GM20000 (cell line): ENCODE results near the gene RASA3.

ENCODE experiments used
- DNase-seq: peaks from one replicate; pipeline ENCODE4 v3.0.0; 2012; ENCODE audit warnings: low spot score
- TF ChIP-seq, protein P1 (sequence below): IDR thresholded peaks from 2 replicates; pipeline ENCODE4 v1.5.1; 2012; ENCODE audit warnings: mild to moderate bottlenecking, control low read depth; ENCODE audit errors: extremely low read depth, missing control alignments

Gene RASA3

DNA sequence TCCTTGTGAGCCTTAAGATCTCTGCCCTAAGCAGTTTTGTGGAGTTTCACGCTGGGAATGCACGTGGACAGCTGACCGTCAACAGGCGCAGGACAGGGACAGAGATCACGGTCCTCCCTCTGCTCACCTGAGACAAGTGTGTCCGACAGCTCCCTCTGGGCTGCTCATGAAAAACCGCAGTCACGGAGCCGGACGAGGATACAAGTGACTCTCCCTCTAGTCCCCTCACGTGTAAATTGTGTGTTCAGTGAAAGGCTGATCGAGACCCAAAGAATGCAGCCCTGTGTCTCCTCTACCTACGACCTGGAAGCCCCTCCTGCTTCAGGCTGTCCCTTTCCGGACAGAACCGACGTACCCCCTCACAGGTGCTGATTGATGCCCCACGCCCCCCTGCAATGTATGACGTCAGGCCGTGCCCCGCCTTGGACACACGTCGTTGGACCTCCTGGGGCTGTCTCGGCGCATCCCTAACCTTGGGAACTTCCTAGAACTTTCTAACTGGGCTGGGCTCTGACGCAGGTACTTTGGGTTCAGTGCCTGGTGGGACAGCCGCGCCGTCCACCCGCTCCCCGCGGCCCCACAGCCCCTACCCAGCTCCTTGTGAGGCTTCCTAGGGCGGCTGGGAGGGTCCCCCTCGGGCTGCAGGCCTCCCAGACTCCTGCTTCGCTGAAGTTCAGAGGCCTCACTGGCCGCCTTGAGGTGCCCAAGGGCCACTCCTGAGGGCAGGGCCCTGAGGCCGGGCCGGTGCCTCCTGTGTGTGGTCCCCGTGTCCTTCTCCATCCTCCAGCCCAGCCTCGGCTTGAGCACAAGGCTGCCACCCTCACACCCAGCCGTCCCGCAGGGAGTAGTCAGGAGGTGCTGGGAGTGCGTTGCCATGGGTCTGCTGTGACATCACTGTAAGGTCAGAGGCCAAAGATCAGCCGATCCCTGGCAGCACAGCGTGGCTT lies 158.9 kb downstream of the RASA3 start, which contains the start of gene C13orf46:
TSS of gene C13orf46 (minus strand) at position 859 of the 947 bp plus-strand sequence. CDS start at position 780, 79 bp downstream.
- DNase-seq: no peak
- TF ChIP-seq, protein P1, sequence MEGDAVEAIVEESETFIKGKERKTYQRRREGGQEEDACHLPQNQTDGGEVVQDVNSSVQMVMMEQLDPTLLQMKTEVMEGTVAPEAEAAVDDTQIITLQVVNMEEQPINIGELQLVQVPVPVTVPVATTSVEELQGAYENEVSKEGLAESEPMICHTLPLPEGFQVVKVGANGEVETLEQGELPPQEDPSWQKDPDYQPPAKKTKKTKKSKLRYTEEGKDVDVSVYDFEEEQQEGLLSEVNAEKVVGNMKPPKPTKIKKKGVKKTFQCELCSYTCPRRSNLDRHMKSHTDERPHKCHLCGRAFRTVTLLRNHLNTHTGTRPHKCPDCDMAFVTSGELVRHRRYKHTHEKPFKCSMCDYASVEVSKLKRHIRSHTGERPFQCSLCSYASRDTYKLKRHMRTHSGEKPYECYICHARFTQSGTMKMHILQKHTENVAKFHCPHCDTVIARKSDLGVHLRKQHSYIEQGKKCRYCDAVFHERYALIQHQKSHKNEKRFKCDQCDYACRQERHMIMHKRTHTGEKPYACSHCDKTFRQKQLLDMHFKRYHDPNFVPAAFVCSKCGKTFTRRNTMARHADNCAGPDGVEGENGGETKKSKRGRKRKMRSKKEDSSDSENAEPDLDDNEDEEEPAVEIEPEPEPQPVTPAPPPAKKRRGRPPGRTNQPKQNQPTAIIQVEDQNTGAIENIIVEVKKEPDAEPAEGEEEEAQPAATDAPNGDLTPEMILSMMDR: no peak

DNA sequence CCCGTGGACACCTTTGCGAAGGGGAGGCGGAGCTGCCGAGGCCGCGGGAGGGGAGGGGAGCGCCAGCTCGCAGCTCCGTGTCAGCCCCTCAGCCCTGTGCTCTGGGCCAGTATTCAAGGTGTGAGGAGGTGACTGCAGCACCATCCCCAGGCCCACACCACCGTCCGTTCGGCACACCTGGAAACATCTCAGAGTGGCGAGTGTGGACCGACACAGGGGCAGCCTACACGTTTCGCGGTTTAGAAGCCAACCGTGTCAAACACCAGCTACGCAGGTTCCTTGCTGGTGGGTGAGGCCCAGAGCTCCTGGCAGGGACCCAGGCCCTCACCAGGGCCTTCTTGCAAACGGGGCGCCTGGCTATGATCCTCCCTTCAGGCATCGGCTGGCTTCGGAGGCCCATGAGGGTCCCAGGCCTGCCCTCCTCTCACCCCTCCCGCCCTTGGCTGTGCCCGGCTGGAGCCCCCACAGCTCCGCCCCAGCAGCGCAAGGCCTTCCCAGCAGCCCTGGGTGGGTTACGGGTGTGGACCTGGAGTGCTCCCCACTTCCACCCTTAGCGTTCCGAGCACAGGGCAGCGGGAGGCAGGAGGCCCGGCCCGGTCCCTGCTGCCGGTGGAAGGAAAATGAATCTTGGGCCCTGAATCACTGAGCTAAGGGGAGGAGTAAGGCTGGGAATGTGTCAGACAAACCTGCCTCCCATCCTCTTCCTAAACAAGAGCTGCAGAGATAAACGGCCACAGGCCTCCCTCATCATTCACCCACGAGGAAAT lies 159.8 kb downstream of the RASA3 start:
- no peak for DNase-seq
- TF ChIP-seq, protein P1: no peak

DNA sequence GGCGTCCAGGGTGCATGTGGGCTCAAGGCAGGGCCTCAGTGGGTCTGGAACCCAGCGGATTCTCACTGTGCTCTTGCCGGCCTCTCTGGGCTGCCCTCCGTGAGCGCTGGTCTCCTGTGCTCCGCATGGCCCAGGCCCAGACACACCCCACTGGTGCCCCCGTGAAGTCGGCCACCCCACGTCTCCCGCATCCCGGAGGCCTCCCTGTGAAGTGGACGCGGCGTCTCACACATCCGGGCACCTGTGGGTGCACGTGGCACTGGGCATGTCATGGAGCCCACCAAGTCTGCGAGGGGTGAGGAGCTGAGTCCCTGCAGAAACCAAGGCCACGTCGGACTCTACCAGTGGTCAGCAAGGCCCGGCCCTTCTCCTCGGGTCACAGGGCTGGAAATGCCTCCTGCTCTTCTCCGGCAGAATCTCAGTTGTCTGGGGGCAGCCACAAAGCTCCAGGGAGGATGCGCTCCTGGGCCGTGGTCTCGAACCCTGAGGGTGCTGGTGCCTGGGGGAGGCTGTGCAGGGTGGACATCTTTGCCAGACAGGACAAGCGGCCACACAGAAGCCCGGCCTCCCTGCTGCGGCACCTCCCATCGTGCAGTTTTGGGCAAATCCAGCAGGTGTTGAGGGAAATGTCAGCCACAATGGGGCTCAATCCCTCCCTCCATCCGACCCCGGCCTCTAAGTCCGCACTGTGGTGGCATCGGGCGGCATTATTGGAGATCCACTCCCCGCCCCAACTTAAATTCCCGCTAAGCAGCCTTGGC lies 160.8 kb downstream of the RASA3 start:
- TF ChIP-seq, protein P1: no peak
- DNase-seq: no peak

DNA sequence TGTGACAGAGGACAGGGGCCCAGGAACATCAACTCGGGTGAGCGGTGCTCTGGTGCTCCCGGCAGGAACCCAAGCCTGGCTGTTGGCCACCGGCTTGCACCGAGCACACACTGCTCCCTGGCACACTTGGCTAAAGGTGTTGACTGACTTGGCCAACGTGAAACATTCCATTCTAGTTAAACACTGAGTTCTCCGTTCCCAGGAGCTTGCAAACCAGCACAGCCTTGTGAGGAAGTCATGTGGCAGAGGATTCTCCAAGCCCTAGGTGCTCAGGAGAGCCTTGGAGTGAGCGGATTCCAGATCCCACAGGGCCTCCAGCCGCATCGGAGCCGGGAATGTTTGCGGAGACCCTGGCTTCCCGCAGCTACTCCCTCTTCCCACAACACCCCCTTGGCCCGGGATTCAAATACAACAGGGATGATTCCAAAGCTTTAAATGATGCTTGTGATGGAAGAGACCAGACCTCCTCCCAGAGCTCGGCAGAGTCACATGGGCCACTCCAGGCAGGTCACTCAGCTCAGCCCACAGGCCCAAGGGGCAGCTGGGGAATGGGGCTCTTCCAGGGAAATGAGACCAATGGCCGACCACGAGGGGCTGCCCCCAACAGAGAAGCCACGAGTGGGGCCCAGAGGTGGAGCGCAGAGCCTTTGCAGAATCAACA lies 161.5 kb downstream of the RASA3 start:
- DNase-seq: no peak
- TF ChIP-seq, protein P1: no peak

DNA sequence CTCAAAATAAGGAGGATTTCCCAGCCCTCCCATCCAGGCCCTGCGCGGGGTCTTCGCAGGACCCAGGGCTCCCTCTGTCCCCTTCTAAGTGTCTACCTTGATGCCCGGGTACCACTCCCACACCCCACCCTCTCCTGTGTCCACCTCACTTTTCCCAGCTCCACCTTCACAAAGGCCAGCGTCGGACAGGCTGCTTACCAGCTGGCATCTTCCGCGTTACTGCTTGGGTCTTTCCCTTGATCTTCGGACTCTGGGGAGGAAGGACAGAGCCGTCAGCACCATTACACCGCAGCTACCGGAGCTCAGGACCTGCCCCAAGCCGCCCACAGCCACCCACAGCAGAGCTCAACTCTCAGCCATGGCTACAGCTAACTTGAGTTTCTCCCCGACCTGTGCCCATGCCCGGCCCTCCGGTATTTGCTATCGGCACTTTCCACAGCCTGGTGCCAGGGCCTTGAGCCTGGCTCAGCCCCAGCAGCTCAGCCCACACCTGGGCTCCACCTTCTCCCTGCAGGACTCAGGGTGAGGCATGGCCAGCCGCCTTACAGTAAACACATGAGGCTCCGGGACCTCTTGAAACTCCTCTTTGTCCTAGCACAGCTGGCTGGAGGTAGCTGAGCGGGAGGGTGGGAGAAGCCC lies 162.3 kb downstream of the RASA3 start:
- TF ChIP-seq, protein P1: no peak
- DNase-seq: no peak

DNA sequence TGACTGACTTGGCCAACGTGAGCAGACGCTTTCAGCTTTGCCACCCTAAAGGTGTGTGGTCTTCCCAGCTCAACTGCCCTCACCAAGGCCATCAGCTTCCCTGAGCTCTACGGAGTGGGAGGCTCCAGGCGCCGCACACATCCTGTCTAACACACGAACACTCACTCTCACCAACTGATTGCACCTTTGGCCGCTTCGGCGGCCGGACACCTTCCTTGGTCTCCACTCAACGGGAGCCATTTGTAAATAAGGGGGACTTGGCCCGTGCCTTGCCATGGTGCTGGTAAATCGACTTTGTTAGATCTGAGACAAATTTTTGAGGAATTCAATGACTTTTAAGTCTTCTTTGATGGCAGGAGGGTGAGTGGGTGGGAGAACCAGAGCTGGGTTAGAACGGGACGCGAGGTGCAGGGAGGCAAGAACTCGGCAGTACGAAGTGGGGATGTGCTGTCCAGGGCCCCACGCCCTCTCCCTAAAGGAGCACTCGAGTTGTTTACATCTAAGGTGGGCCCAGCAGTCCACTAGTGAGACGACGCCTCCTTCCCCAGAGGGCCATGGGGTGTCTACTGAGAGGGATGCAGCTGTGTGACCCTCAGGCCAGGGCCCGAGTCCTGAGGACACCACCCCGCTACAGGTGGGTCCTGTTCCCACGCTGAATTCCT lies 163.0 kb downstream of the RASA3 start:
- TF ChIP-seq, protein P1: no peak
- DNase-seq: no peak
